Stimulated activated CD4-positive, alpha-beta T cell treated with anti-CD3 and anti-CD28 coated beads, TNF-alpha, amount 100 ng/mL, for 4 hours (primary cell): ENCODE data around the gene WASF2.
"Not testable (repeated sequence)": the region's sequence is repeated elsewhere in the genome, so short reads cannot be mapped to it uniquely, and the experiment has no call there.

Experiments used
- DNase-seq, 3 experiments: peaks; one replicate each; pipeline ENCODE4 v3.0.0-alpha.2; 2020; ENCODE audit warnings: low read depth in 3 of 3

Gene WASF2

DNA sequence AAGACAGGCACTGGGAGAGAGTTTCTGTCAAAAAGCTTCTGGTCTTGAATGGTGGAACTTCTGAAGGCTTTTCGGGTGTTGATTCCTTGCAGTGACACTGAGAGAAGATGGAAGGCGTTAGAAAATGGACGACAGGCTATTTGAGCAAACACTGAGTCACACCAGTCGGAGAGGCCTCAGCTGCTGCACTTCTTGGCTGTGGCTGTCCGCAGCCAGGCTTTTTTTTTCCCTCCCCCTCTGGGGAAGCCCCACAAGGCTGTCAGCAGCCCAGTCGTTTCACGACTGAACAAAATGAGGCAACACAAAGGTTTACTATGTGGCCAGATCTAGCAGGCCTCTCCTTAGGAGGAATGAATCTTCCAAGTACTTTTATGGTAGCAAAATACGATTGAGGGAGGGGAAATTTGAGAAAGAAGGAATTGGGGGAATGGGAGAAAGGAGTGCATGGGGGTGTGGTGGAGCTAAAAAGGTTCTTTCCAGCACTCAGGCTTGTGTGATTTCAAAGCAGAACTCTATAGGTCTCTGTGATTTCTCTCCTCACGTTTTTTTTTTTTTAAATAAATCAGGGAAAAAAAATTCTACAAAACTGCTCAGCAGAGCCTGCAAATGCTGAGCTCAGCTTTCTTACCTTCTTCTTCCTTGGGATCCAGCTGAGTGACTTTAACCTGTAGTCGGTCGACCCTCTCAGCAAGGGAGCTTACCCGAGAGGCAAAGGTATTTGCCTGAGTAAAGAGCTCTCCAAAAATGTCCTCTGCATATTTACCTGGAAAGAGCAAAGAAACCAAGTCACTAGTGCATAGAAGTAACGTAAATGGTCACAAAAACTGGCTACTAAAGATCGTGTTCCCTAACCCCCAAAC lies 71.4 kb downstream of the WASF2 start:
- no peak for DNase-seq

DNA sequence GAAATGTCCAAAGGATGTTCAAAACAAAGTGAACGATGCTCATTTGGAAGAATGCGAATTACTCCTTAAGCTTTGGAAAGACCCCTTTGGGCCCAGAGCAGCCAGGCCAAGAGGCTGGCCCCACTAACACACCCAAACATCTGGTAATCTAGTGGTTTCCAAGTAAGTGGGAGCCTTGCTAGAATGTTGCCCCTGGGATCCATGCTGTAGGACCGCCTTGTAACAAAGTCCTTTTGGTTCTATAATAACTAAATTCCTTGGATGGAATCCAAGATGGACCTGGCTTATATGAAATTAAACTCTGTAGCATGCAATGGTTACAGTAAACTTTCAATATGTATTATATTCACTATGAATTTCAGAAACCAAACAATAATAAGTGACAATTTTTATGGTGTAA lies 72.3 kb downstream of the WASF2 start:
- no peak for DNase-seq

DNA sequence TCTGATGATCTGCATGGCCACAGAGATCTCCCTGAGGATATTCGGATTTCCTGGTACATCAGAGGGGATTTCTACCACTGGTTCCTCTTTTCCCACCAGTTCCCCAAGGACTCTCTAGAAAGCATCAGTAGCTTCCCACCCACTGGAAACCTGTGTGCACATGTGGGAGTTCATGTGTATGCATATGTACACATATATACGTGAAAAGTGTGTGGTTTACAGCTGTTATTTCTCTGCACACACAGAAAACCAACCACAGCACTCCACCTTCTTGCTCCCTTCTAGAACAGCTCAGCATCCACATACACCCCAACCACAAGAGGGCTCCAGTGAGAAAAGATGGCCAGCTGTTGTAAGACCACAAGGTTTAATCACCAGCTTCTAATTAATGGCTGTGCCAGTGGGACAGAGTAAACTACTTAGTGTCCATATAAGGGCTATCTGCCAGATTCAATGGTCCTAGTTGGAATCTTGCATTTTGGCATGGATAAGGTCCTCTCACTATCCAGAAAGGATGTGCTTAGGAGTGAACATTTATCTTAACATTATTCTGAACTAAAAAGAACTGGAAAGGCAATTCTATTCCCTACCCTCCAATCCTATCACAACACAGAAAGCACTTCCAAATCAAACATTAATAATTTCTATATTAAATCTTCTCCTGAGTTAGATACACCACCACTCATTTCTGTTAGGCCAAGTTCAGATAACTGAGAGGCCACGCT lies 73.4 kb downstream of the WASF2 start:
- DNase-seq = no peak

DNA sequence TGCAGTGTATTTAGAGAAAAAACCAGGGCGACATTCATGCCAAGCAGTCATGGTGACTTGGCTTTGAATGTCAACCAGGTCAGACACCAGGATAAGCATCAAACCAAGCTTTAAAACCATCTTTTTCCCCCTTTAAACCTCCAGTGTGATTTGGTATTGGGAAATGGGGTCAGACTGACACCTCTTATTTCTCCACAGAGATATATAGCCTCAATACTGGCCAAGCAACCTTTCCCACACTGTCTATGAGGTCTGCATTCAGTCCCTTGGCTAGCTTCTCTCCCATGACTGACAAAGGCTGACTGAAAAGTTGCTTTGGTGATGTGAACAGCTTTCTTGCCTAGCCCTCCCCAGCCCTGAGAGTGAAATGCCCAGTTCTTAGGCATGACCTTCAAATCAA lies 75.9 kb downstream of the WASF2 start:
- DNase-seq = no peak

DNA sequence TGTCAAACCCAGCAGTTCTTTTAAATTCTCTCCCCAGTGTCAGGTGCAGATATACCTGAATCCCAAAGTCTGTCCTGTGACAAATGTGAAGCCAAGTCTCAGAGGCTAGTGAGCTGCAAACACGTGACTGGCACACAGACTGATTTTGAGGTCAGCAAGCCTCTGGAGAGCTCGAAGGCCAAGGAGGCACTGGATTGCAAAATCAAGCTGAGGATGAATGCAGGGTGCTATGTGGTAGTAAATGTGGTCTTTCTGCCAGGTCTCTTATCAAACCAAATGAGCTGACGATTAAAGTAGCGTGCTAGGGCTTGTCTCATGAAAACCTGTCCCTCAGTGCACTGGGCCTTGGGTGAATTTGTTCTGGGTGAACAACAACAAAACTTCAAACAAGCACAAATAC lies 77.0 kb downstream of the WASF2 start:
- DNase-seq = no peak

DNA sequence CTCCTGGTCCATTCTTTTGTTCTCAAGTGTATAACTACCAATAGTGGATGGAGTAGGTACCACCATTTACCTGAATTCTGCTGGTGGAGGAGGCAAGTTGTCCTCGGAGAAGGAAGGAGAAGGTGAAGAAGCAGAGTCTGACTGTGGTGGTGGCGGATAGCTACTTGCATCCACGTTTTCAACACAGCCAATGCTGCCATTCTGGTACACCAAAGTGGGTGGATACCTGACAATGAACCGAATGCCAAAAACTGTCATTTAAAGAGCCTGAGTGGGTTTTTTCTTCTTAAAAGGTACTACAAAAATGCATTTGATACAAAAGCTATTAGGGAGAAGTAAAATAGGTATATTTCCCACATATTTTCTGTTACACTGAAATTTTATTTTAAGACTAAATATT lies 77.5 kb downstream of the WASF2 start:
- DNase-seq = no peak

DNA sequence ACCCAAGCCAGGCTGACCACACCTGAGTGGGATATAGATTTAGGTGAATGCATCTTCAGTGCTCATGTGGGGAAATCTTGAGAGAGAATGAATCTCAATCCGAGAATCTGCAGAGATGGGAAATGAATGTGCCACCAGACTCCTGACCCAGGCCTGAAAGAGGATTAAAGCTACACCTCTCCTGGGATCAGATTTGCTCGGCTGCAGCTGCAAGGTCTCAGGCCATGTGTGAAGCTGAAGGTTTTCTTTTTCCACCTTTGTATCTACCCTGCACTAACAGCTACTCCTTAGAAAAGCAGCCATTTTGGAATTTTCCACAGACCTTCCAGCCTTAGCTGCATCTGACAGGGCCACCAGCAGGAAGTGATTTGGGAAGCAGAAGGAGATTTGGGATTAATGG lies 79.3 kb downstream of the WASF2 start:
- DNase-seq = no peak

DNA sequence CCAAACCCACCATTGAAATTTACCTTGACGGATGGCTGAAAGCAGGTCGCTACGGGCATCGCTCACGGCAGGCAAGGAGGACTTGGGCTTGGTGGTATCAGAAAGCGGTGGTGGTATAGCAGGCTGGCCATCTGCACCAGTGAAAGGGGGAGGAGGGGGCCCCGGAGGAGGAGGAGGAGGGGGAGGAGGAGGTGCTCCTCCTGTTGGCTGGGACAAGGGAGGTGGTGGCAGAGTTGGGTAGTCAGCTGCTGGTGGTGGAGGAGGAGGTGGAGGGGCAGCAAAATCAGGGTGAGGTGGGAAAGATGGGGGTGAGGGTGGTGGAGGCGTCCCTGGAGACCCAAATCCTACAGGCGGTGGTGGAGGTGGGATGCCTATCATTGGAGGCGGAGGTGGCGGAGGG lies 80.3 kb downstream of the WASF2 start:
- no peak for DNase-seq

DNA sequence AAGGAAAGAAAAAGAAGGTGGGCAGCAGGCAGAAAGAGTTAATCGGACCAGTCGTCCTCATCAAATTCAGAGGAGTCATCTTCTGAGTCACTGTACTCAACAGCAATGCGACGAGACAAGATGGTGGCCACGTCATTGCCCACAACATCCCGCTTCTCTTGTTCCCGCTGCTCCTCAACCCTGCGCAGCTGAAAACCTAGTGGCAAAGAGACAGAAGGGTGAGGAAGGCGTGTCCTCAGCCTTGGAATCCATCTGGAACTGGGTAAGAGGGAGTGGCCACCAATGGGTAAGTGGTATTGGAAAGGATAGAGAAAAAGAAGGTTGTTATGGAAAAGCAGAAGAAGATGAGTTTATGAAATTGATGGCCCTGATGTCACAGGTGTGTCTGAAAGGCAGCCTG lies 81.8 kb downstream of the WASF2 start:
- no peak for DNase-seq

DNA sequence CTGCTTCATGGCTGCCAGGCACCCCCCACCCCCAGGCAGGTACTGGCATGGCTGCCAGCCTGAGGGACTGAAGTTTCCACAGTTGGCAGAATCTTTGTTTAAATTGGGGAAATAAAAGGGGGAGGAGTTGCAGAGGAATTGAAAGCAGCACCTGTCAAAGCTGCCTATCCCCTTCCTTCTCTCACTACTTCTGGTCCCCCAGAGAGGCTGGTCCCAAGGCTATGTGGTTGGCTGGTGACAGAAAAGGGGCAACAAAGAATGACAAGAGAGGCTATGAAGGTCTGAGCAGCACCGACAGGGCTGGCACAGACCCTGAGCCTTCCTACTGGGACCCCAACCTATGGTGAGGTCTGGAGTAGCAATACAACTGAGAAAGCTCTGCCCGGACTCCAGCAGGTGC lies 83.2 kb downstream of the WASF2 start:
- DNase-seq = not testable (repeated sequence)

DNA sequence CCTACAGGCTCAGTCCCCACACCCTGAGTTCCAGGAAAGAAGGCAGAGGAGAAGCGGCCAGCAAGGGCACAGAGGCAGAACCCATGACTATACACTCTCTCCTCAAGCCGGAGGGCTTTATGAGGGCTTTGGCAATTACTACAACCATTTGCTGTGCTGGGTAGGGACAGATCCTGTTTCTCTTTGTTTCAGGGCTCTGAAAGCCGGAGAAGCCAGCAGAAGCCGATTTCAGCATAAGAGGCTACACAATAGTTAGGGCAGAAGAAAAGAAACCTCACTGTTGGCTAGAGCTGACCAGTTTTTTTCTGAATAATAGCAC lies 83.6 kb downstream of the WASF2 start:
- DNase-seq = no peak

DNA sequence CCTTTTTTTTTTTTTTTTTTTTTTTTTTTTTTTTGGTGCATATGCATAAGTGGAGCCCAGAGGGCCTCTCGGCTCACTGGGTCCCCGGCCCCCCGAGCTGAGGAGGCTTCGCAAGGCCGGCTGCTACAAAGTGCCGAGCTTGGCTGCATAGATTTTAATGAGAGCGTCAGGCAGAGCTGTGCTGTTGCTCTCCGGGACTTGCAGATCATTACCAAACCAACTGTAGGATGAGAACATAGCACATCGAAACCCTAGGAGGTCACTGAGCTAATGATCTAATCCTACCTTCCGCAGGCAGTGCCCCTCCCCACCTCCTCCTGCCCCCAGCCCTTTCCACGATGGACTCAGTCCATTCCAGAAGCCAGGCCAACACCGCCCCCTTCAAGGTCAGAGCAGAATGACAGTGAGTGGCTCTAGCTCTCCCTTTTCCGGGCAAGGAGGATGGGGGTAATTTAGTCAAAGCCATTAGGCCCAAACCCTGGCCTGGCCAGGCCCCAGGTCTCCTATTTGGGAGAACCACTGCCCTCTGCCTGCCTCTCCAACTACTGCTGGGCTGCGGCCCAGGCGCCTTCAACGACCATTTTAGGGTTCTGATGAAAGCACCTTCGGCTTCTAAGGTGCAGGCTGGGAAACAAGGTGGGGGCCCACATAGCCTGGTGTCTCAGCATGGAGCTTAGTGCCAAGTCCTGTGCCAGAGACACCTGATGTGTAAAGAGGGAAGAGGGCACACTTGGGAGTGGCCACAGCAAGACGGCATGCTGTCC lies 84.2 kb downstream of the WASF2 start:
- not testable (repeated sequence) for DNase-seq

DNA sequence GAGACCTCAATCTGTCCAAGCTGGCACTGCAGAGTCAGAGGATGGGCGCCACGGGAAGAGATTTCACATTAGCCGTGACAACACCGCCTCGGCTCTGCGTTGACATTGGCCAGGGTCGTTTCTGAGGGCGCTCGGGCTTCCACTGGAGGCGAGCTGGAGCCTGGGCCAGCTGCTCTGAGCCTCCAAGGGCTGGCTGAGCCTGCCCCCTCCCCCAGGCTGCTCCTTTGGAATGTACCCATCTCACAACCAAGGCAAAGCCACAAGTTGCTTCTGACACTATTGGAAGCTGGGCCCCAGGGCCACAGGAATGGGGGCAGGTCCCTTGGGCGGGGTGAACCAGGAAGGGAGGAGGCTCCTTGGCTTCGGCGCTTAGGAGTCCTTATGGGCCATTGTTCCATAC lies 84.9 kb downstream of the WASF2 start:
- DNase-seq = no peak

DNA sequence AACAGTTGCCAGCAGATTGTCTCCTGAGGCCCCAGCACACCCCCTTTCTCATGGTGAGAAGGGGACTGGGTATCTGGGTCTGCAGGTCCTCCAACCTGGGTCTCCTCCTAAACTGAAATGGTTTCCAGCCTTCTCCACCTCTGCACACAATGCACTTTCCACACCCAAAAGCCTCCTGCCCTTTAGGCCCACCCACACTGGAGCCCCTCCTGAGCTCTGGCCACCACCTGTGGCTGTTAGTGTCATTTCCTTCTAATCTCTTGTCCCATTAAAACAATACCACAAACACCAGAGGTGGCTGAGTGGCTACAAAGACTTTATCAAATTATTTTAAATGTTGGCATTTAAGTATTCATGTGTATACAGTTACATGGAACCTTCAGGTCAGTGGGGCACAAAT lies 86.0 kb downstream of the WASF2 start:
- no peak for DNase-seq

DNA sequence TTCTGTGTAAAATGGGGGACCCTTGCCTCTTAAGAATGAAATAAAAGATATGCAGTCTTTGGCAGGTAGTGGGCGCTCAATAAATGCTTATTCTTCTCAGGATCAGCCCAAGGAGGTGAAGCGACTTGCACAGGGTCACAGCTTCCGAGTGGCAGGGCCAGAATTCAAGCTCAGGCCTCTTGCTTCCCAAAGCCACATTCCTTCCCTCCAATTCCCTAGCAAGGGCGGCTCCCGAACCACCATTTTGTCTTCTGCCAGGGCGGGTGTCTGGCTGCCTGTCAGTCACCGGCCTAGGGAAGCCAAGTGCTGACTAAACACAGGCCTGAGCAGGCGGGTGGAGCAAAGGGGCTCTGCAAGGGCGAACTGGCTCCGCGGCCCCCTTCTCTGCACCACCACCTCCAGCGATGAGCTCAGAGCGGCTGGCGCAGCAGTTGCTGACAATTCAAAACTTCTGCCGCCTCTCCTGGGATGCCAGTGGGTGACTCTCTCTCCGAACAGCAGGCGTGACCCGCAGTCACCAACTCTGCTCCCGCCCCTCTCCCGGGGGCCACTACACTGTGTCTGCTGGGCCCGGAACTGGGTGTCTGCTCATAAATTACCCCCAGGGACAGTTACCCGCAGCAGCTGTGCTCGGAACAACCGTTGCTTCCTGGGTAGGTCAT lies 86.8 kb downstream of the WASF2 start:
- DNase-seq = no peak

DNA sequence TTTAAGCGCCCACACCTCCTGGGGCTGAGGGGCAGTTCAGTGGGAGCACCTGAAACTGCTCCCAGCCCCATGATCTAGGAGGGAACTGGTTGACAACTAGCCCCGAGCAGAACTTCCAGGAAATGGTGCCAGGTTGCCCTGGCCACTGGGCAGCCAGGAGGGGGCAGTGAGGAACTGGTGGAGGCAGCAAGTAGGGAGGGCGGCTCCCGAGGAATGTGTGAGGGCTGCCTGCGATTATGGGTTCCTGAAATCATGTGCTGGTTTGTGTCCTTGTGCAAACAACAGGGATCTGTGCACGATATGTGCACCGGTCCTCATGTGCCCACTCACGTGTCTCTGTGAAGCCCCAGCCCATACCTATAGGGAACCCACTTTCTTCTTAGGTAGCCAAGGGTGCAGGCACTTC lies 87.6 kb downstream of the WASF2 start:
- no peak for DNase-seq

DNA sequence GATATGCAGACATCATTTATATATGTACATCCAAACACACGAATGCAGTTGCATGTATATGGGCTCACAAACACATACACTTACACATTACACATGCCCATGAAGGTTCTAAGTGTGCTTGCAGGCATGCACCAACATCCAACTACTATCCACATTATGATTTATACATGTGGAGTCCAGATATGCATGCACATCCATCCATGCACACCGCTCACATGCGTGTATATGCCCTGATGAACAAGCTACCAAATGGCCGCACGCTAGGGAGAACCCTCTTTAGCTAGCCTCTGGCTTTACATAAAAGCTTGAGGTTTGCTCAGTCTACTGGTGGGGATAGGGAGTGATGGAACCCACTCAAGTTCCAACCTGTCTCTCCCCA lies 89.0 kb downstream of the WASF2 start:
- no peak for DNase-seq

DNA sequence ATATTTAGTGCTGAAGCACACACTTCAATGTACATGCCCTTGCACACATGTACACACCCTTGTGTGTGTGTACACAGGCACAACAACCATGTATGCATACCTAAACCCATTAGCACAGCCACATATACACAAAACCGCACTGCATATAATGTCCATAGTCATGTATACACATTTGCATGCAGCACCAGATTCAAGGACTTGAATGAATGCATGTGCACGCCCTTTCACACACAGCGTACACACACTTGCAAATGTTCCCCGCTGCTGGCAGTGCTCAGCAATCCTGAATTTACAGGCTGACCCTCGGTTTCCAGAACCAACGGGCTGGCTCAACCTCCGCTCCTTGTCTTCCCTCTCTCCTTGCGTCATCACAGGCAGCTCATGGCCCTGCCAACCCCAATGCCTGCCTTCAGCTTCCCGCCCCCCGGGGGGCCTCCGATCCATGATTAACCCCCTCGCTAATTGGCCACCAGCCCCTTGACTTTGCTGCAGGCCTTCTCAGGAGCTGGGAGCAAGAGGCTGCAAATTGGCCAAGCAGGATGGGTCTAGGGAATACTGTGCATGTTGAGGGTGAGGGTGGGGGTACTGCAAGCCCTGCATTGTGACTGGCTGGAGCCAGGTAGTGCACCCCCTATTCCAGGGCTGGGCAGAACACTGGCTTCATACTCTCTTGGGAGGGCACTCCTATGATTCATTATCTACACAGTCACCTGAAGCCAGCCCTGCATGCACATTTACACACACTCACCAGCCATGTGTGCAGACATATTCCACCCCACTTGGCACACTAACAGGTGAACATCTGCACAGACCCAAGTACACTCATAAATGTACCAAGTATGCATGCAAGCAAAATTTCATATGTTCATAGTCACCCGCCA lies 89.6 kb downstream of the WASF2 start:
- no peak for DNase-seq

DNA sequence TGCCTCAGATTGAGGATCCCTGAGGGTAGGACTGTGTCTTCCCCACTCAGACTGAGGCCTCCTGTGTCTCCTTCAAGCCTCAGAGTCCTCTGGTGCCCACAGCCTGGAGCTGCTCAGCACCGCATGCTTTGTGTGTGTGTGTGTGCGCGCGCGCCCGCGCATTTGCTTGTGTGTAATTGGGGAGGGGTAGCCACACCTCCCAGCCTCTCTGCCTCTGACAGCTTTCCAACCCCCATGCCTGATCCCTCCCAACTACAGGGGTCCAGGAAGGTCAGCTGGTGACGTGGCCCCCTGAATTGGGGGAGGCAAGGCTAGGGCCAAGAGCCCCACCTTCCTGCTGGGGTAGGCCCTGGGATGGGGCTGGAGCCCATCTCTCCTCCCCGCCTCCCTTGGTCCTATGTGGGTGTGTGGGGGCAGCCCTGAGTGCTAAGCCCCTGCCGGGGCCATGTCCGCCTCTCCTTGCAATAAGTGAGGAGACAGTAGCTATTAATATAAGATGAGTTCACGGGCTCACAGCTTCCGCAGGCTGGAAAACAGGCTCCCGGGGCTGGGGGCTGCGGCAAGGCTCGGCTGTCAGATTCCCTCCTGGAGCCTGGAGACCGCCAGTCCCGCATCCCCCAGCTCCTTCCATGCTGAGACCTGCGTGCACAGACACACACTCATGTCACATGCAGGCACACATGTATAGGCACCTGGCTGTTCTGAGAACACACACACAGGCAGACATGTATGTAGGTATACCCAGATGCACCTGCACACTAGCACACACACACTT lies 90.5 kb downstream of the WASF2 start:
- no peak for DNase-seq

DNA sequence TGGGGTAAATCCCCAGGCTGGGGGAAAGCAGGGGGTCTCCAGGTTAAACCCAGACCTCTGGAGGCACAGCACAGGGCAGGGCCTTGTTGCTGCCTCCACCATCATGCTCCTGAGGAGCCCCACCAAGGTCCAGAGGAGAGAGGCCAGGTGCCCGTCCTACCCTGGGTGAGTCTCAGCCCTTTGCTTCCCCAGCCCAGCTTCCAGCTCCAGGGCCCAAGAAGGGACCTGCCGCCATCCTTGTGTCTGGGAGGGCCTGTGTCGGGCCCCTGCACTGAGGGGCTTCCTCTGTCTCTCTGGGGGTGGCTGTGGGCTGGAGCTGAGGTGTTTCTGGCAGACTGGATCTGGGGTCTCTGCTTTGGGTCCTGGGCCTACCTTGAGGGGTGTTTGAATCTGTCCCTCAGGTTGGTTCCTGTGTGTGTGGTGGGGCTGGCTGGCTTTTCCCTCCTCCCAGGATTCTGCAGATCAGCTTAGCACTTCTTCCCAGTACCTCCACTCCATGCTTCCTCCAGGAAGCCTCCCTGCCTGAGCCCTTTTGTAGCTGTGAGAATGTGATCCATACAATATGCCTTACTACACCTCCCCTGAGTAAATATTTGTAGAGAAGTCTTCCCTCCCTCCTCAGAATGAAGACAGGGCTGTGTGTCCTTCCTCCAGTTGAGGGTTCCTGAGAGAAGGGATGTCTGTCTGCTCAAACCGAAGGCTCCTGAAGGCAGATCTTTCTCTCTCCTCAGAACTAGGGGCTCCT lies 91.4 kb downstream of the WASF2 start:
- no peak for DNase-seq
